Astrocyte (in vitro differentiated cells and primary cell): ENCODE results near the gene UTS2.

Experiments
- EZH2 ChIP-seq: IDR thresholded peaks from 2 replicates; pipeline ENCODE4 v1.6.1; 2012; ENCODE audit warnings: mild to moderate bottlenecking, low read length, inconsistent platforms; ENCODE audit not compliant: insufficient read depth
- TF ChIP-seq, protein P1 (sequence below): IDR thresholded peaks from 2 replicates; pipeline ENCODE4 v1.5.1; 2011; ENCODE audit warnings: low read depth, mild to moderate bottlenecking, inconsistent platforms, low read length, moderate library complexity; ENCODE audit not compliant: insufficient read depth

GRCh38 chr1:7860130-7860529 is 7.3 kb upstream of the UTS2 start:
- TF ChIP-seq, protein P1, sequence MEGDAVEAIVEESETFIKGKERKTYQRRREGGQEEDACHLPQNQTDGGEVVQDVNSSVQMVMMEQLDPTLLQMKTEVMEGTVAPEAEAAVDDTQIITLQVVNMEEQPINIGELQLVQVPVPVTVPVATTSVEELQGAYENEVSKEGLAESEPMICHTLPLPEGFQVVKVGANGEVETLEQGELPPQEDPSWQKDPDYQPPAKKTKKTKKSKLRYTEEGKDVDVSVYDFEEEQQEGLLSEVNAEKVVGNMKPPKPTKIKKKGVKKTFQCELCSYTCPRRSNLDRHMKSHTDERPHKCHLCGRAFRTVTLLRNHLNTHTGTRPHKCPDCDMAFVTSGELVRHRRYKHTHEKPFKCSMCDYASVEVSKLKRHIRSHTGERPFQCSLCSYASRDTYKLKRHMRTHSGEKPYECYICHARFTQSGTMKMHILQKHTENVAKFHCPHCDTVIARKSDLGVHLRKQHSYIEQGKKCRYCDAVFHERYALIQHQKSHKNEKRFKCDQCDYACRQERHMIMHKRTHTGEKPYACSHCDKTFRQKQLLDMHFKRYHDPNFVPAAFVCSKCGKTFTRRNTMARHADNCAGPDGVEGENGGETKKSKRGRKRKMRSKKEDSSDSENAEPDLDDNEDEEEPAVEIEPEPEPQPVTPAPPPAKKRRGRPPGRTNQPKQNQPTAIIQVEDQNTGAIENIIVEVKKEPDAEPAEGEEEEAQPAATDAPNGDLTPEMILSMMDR: no peak
- TF ChIP-seq EZH2: no peak
